DOHH2 (cell line): ENCODE measurements around the gene SWT1.
"Not testable (repeated sequence)": the region's sequence is repeated elsewhere in the genome, so short reads cannot be mapped to it uniquely, and the experiment has no call there.

Experiments
- H3F3A ChIP-seq: fragments of 200-600 bp; sonication (generic), shearing (Covaris generic); 2 replicates; pipeline ENCODE4 v1.6.0; 2016; ENCODE audit warnings: antibody characterized with exemption, mild to moderate bottlenecking; ENCODE audit not compliant: control insufficient read depth, insufficient read depth
- H3K27ac ChIP-seq: fragments of 200-600 bp; sonication (generic); 2 replicates; pipeline ENCODE4 v1.5.1; 2014; ENCODE audit warnings: low read depth, mild to moderate bottlenecking, low read length, moderate library complexity
- H3K27me3 ChIP-seq: fragments of 200-600 bp; sonication (generic); 2 replicates; pipeline ENCODE4 v1.6.1; 2014; ENCODE audit warnings: mild to moderate bottlenecking, low read length, mixed read lengths; ENCODE audit not compliant: control insufficient read depth
- H3K36me3 ChIP-seq: fragments of 200-600 bp; sonication (generic); 2 replicates; pipeline ENCODE4 v1.6.1; 2014; ENCODE audit warnings: mild to moderate bottlenecking, low read length, moderate library complexity, mixed read lengths; ENCODE audit not compliant: control insufficient read depth
- H3K4me1 ChIP-seq: fragments of 200-600 bp; sonication (generic); 2 replicates; pipeline ENCODE4 v1.6.1; 2014; ENCODE audit warnings: mild to moderate bottlenecking, low read length, mixed read lengths; ENCODE audit not compliant: control insufficient read depth
- H3K4me2 ChIP-seq: fragments of 200-600 bp; sonication (generic); 2 replicates; pipeline ENCODE4 v1.6.0; 2014; ENCODE audit warnings: mild to moderate bottlenecking, low read length, moderate library complexity
- H3K4me3 ChIP-seq: fragments of 200-600 bp; sonication (generic); 2 replicates; pipeline ENCODE4 v1.5.1; 2014; ENCODE audit warnings: mild to moderate bottlenecking, low read length, mixed read lengths
- H3K79me2 ChIP-seq: fragments of 200-600 bp; sonication (generic); 2 replicates; pipeline ENCODE4 v1.6.1; 2014; ENCODE audit warnings: mild to moderate bottlenecking, low read length, mixed read lengths; ENCODE audit not compliant: control insufficient read depth
- H3K9me2 ChIP-seq: fragments of 200-600 bp; sonication (generic); replicated peaks from 2 replicates; pipeline ENCODE4 v1.6.1; 2014; ENCODE audit warnings: mild to moderate bottlenecking, low read length, mixed read lengths; ENCODE audit not compliant: control insufficient read depth
- H3K9me3 ChIP-seq: fragments of 200-600 bp; sonication (generic); 2 replicates; pipeline ENCODE4 v1.6.1; 2014; ENCODE audit warnings: antibody characterized with exemption, low read length, mixed read lengths; ENCODE audit not compliant: control insufficient read depth, insufficient read depth
- H4K20me1 ChIP-seq: fragments of 200-600 bp; sonication (generic); 2 replicates; pipeline ENCODE4 v1.6.0; 2014; ENCODE audit warnings: low read depth, mild to moderate bottlenecking, antibody characterized with exemption, low read length, moderate library complexity; ENCODE audit not compliant: control insufficient read depth, insufficient read depth
- EZH2phosphoT487 ChIP-seq: fragments of 200-600 bp; sonication (generic); IDR thresholded peaks from 2 replicates; pipeline ENCODE4 v1.6.1; 2017; ENCODE audit warnings: borderline replicate concordance, mild to moderate bottlenecking, antibody characterized with exemption, low read length, moderate library complexity, mixed read lengths
- TF ChIP-seq, protein P1 (sequence below): fragments of 200-600 bp; sonication (generic); IDR thresholded peaks from one replicate; pipeline ENCODE4 v1.5.1; 2014; ENCODE audit warnings: antibody characterized with exemption, mild to moderate bottlenecking, low read depth, low read length; ENCODE audit not compliant: poor library complexity, severe bottlenecking

SWT1 gene

GRCh38 chr1:185198712-185199111 is 41.7 kb downstream of the SWT1 start:
- H4K20me1 ChIP-seq, H3K27ac ChIP-seq, H3K4me1 ChIP-seq, H3K79me2 ChIP-seq, H3K9me2 ChIP-seq, H3K27me3 ChIP-seq, H3F3A ChIP-seq, H3K4me2 ChIP-seq, H3K36me3 ChIP-seq, H3K9me3 ChIP-seq, H3K4me3 ChIP-seq: not testable (repeated sequence)

DNA sequence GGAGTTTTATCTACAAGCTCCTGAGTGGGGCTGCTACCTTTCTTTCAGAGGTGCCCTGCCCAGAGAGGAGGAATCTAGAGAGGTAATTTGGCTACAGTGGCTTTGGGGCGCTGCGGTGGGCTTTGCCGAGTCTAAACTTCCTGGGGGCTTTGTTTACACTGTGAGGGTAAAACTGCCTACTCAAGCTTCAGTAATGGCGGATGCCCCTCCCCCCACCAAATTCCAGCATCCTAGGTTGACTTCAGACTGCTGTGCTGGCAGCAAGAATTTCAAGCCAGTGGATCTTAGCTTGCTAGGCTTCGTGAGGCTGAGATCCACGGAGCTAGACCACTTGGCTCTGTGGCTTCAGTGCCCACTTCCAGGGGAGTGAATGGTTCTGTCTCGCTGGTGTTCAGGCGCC is 43.9 kb downstream of the SWT1 start:
- no peaks in the 10 kb centered on the region for H3F3A ChIP-seq
- no peak overlapping the region for H3K4me2 ChIP-seq
- no peak overlapping the region for H3K4me3 ChIP-seq
- no peak overlapping the region for H3K27ac ChIP-seq
- TF ChIP-seq, protein P1, sequence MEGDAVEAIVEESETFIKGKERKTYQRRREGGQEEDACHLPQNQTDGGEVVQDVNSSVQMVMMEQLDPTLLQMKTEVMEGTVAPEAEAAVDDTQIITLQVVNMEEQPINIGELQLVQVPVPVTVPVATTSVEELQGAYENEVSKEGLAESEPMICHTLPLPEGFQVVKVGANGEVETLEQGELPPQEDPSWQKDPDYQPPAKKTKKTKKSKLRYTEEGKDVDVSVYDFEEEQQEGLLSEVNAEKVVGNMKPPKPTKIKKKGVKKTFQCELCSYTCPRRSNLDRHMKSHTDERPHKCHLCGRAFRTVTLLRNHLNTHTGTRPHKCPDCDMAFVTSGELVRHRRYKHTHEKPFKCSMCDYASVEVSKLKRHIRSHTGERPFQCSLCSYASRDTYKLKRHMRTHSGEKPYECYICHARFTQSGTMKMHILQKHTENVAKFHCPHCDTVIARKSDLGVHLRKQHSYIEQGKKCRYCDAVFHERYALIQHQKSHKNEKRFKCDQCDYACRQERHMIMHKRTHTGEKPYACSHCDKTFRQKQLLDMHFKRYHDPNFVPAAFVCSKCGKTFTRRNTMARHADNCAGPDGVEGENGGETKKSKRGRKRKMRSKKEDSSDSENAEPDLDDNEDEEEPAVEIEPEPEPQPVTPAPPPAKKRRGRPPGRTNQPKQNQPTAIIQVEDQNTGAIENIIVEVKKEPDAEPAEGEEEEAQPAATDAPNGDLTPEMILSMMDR = no peak
- no peak for TF ChIP-seq EZH2phosphoT487
- no peaks in the 10 kb centered on the region for H3K9me2 ChIP-seq
- no peaks in the 10 kb centered on the region for H3K36me3 ChIP-seq
- no peaks in the 10 kb centered on the region for H3K27me3 ChIP-seq
- no peaks in the 10 kb centered on the region for H3K79me2 ChIP-seq
- H4K20me1 ChIP-seq = no peaks in the 10 kb centered on the region
- no peaks in the 10 kb centered on the region for H3K9me3 ChIP-seq
- H3K4me1 ChIP-seq = no peaks in the 10 kb centered on the region

DNA sequence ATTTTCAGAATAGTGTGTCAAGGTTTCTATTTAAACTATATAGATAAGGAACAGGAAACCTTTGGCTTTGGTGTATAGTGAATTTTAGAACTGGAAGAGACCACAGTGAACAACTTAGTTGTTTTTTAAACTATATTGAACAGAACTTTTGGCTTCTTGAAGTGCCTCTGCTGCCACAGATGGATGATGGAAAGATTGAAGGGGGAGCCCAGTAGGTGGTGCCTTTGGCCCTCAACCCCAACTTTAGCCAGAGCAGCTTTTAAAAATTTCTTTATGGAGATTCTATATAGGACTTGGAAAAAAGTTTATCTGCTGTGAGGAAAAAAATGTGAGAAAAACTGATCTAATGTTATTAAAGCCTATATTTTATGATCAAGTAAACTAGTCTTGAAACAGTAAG is 50.2 kb downstream of the SWT1 start:
- no peaks in the 10 kb centered on the region for H3F3A ChIP-seq
- no peak overlapping the region for H3K4me3 ChIP-seq
- no peaks in the 10 kb centered on the region for H3K36me3 ChIP-seq
- no peak overlapping the region for H3K4me2 ChIP-seq
- H3K79me2 ChIP-seq = no peaks in the 10 kb centered on the region
- no peaks in the 10 kb centered on the region for H4K20me1 ChIP-seq
- H3K9me3 ChIP-seq = no peaks in the 10 kb centered on the region
- H3K27me3 ChIP-seq = no peaks in the 10 kb centered on the region
- TF ChIP-seq EZH2phosphoT487 = no peak
- TF ChIP-seq, protein P1 = no peak
- H3K4me1 ChIP-seq = no peaks in the 10 kb centered on the region
- H3K27ac ChIP-seq = no peak overlapping the region
- H3K9me2 ChIP-seq = no peaks in the 10 kb centered on the region

GRCh38 chr1:185207980-185208602 is 51.1 kb downstream of the SWT1 start:
- no peaks in the 10 kb centered on the region for H3K9me2 ChIP-seq
- no peak overlapping the region for H3K4me2 ChIP-seq
- no peak overlapping the region for H3K4me3 ChIP-seq
- no peaks in the 10 kb centered on the region for H3K27me3 ChIP-seq
- H3K79me2 ChIP-seq = no peaks in the 10 kb centered on the region
- H3K4me1 ChIP-seq = no peaks in the 10 kb centered on the region
- no peaks in the 10 kb centered on the region for H3F3A ChIP-seq
- no peaks in the 10 kb centered on the region for H4K20me1 ChIP-seq
- no peaks in the 10 kb centered on the region for H3K36me3 ChIP-seq
- no peak overlapping the region for H3K27ac ChIP-seq
- H3K9me3 ChIP-seq = no peaks in the 10 kb centered on the region
- TF ChIP-seq EZH2phosphoT487 = no peak
- TF ChIP-seq, protein P1 = no peak
